Neural progenitor cell (in vitro differentiated cells): Measurements from ENCODE around the gene RAD51B. TPM values are rescaled to one million over a fixed set of nuclear protein-coding genes. Genes with fewer than 3 reads are reported as not detected.
A peak's percentile ranks its signal among the peaks of the same experiment; 100 is the strongest.

ENCODE experiments used
- DNase-seq: peaks from one replicate; pipeline ENCODE4 v3.0.0-alpha.2; 2016; ENCODE audit warnings: low spot score
- H2AFZ ChIP-seq: fragments of 200-600 bp; sonication (generic); replicated peaks from 2 replicates; pipeline ENCODE4 v1.6.1; 2016; ENCODE audit warnings: antibody characterized with exemption
- H3F3A ChIP-seq: fragments of 200-600 bp; sonication (generic); 2 replicates; pipeline ENCODE4 v1.6.1; 2016; ENCODE audit warnings: antibody characterized with exemption, low read depth
- H3K27ac ChIP-seq: fragments of 200-600 bp; sonication (generic); 2 replicates; pipeline ENCODE4 v1.5.1; 2016; ENCODE audit warnings: mild to moderate bottlenecking
- H3K27me3 ChIP-seq: fragments of 200-600 bp; sonication (generic); 2 replicates; pipeline ENCODE4 v1.6.1; 2016; ENCODE audit warnings: mild to moderate bottlenecking, moderate library complexity
- H3K36me3 ChIP-seq: fragments of 200-600 bp; sonication (generic); 2 replicates; pipeline ENCODE4 v1.5.1; 2016
- H3K4me1 ChIP-seq: fragments of 200-600 bp; sonication (generic); 2 replicates; pipeline ENCODE4 v1.6.1; 2016; ENCODE audit warnings: mixed run types
- H3K4me2 ChIP-seq: fragments of 200-600 bp; sonication (generic); 2 replicates; pipeline ENCODE4 v1.6.1; 2016
- H3K4me3 ChIP-seq: fragments of 200-600 bp; sonication (generic); 2 replicates; pipeline ENCODE4 v1.5.1; 2016
- H3K79me2 ChIP-seq: fragments of 200-600 bp; sonication (generic); 2 replicates; pipeline ENCODE4 v1.6.1; 2016; ENCODE audit warnings: low read depth
- H3K9ac ChIP-seq: fragments of 200-600 bp; sonication (generic); 2 replicates; pipeline ENCODE4 v1.6.1; 2016
- H3K9me3 ChIP-seq: fragments of 200-600 bp; sonication (generic); 2 replicates; pipeline ENCODE4 v1.5.1; 2016; ENCODE audit warnings: low read depth
- H4K20me1 ChIP-seq: fragments of 200-600 bp; sonication (generic); 2 replicates; pipeline ENCODE4 v1.6.1; 2016; ENCODE audit warnings: low read depth
- H3K27ac Mint-ChIP-seq: 3 replicates; pipeline ENCODE4 v1.8.0; 2021; ENCODE audit warnings: mixed read lengths
- H3K27me3 Mint-ChIP-seq: 2 replicates; pipeline ENCODE4 v1.8.0; 2022; ENCODE audit warnings: low read depth, mild to moderate bottlenecking, inconsistent platforms, moderate library complexity, mixed read lengths; ENCODE audit not compliant: insufficient read depth
- H3K36me3 Mint-ChIP-seq: 3 replicates; pipeline ENCODE4 v1.8.0; 2021; ENCODE audit warnings: mixed read lengths
- H3K4me1 Mint-ChIP-seq: 3 replicates; pipeline ENCODE4 v1.8.0; 2021; ENCODE audit warnings: mixed read lengths
- H3K4me3 Mint-ChIP-seq: 3 replicates; pipeline ENCODE4 v1.8.0; 2021; ENCODE audit warnings: mild to moderate bottlenecking, moderate library complexity, mixed read lengths
- H3K9me3 Mint-ChIP-seq: 3 replicates; pipeline ENCODE4 v1.8.0; 2020; ENCODE audit warnings: mixed read lengths
- EZH2 ChIP-seq: fragments of 200-600 bp; sonication (generic); IDR thresholded peaks from 2 replicates; pipeline ENCODE4 v1.6.1; 2017; ENCODE audit warnings: antibody characterized with exemption, mild to moderate bottlenecking, moderate library complexity
- EZH2phosphoT487 ChIP-seq: fragments of 200-600 bp; sonication (generic); IDR thresholded peaks from 2 replicates; pipeline ENCODE4 v1.6.1; 2017; ENCODE audit warnings: antibody characterized with exemption
- total RNA-seq: library from RNA; depleted of rRNA; stranded (reverse); fragments of >200 nt; gene quantifications from 2 replicates; pipeline ENCODE4 v1.2.3, GENCODE V29; 2015; ENCODE audit warnings: low replicate concordance
- TF ChIP-seq, protein P1 (sequence below): fragments of 200-600 bp; sonication (generic); IDR thresholded peaks from 2 replicates; pipeline ENCODE4 v1.5.1; 2017; ENCODE audit warnings: antibody characterized with exemption, mild to moderate bottlenecking

Gene RAD51B
- total RNA-seq, 1 donor from 2014 or later: 50.5 TPM

GRCh38 chr14:68593806-68594536 lies 774.4 kb downstream of the RAD51B start:
- peaks cover 68% of the 10 kb centered on the region for H3K4me1 Mint-ChIP-seq
- H3K36me3 Mint-ChIP-seq: peaks cover 6% of the 10 kb centered on the region
- no peak overlapping the region for H3K4me3 ChIP-seq
- peak overlapping the region; percentile 3 for H3K4me2 ChIP-seq
- H3K79me2 ChIP-seq: no peaks in the 10 kb centered on the region
- H3K9me3 Mint-ChIP-seq: peaks cover 7% of the 10 kb centered on the region
- no peaks in the 10 kb centered on the region for H3K27me3 ChIP-seq
- H3K27ac Mint-ChIP-seq: peak overlapping the region; percentile 95
- no peak for TF ChIP-seq EZH2
- TF ChIP-seq, protein P1, sequence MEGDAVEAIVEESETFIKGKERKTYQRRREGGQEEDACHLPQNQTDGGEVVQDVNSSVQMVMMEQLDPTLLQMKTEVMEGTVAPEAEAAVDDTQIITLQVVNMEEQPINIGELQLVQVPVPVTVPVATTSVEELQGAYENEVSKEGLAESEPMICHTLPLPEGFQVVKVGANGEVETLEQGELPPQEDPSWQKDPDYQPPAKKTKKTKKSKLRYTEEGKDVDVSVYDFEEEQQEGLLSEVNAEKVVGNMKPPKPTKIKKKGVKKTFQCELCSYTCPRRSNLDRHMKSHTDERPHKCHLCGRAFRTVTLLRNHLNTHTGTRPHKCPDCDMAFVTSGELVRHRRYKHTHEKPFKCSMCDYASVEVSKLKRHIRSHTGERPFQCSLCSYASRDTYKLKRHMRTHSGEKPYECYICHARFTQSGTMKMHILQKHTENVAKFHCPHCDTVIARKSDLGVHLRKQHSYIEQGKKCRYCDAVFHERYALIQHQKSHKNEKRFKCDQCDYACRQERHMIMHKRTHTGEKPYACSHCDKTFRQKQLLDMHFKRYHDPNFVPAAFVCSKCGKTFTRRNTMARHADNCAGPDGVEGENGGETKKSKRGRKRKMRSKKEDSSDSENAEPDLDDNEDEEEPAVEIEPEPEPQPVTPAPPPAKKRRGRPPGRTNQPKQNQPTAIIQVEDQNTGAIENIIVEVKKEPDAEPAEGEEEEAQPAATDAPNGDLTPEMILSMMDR: no peak
- no peak for TF ChIP-seq EZH2phosphoT487
- H3F3A ChIP-seq: no peaks in the 10 kb centered on the region
- no peak overlapping the region for H3K27ac ChIP-seq
- H3K9me3 ChIP-seq: no peaks in the 10 kb centered on the region
- H3K4me3 Mint-ChIP-seq: peak overlapping the region; percentile 39
- peaks cover 4% of the 10 kb centered on the region for H3K27me3 Mint-ChIP-seq
- no peak overlapping the region for H3K9ac ChIP-seq
- no peaks in the 10 kb centered on the region for H4K20me1 ChIP-seq
- DNase-seq: peak; percentile 32
- H3K4me1 ChIP-seq: peaks cover 40% of the 10 kb centered on the region
- H3K36me3 ChIP-seq: no peaks in the 10 kb centered on the region
- H2AFZ ChIP-seq: no peak overlapping the region

- no peak overlapping the region for H3K4me3 ChIP-seq
- H3F3A ChIP-seq: no peaks in the 10 kb centered on the region
- H3K4me1 Mint-ChIP-seq: peaks cover 65% of the 10 kb centered on the region
- H3K79me2 ChIP-seq: no peaks in the 10 kb centered on the region
- H3K27ac Mint-ChIP-seq: no peak overlapping the region
- peaks cover 12% of the 10 kb centered on the region for H3K27me3 Mint-ChIP-seq
- H3K36me3 ChIP-seq: no peaks in the 10 kb centered on the region
- H3K9me3 Mint-ChIP-seq: peaks cover 9% of the 10 kb centered on the region
- no peaks in the 10 kb centered on the region for H3K27me3 ChIP-seq
- no peak for DNase-seq
- H3K4me1 ChIP-seq: peaks cover 42% of the 10 kb centered on the region
- TF ChIP-seq EZH2 (no peak), EZH2phosphoT487 (no peak)
- TF ChIP-seq, protein P1: no peak
- H3K36me3 Mint-ChIP-seq: peaks cover 6% of the 10 kb centered on the region
- no peak overlapping the region for H3K4me3 Mint-ChIP-seq
- H3K27ac ChIP-seq: no peak overlapping the region
- no peak overlapping the region for H3K9ac ChIP-seq
- H3K9me3 ChIP-seq: no peaks in the 10 kb centered on the region
- no peak overlapping the region for H3K4me2 ChIP-seq
- no peaks in the 10 kb centered on the region for H4K20me1 ChIP-seq
- no peak overlapping the region for H2AFZ ChIP-seq
These were observed 775.3 kb downstream of the RAD51B start for GRCh38 chr14:68594737-68595380.

GRCh38 chr14:68596211-68596610 lies 776.6 kb downstream of the RAD51B start:
- H3K4me1 ChIP-seq: peaks cover 56% of the 10 kb centered on the region
- H3K4me1 Mint-ChIP-seq: peaks cover 61% of the 10 kb centered on the region
- no peak overlapping the region for H3K27ac Mint-ChIP-seq
- no peaks in the 10 kb centered on the region for H3K9me3 ChIP-seq
- H3K4me3 Mint-ChIP-seq: no peak overlapping the region
- TF ChIP-seq, protein P1: no peak
- TF ChIP-seq EZH2 (no peak), EZH2phosphoT487 (no peak)
- no peaks in the 10 kb centered on the region for H4K20me1 ChIP-seq
- peaks cover 12% of the 10 kb centered on the region for H3K27me3 Mint-ChIP-seq
- no peak for DNase-seq
- peaks cover 2% of the 10 kb centered on the region for H3K36me3 Mint-ChIP-seq
- H3K9me3 Mint-ChIP-seq: peaks cover 7% of the 10 kb centered on the region
- H3K79me2 ChIP-seq: no peaks in the 10 kb centered on the region
- no peak overlapping the region for H3K4me3 ChIP-seq
- no peaks in the 10 kb centered on the region for H3K36me3 ChIP-seq
- no peak overlapping the region for H3K9ac ChIP-seq
- H3F3A ChIP-seq: peaks cover 8% of the 10 kb centered on the region
- no peak overlapping the region for H2AFZ ChIP-seq
- no peaks in the 10 kb centered on the region for H3K27me3 ChIP-seq
- H3K27ac ChIP-seq: no peak overlapping the region
- peak overlapping the region; percentile 28 for H3K4me2 ChIP-seq
